HK-2 (cell line): ENCODE results near the gene CIB2.

Experiments
- DNase-seq: peaks from one replicate; pipeline ENCODE4 v3.0.0-alpha.2; 2018; ENCODE audit not compliant: unreplicated experiment

The CIB2 gene

GRCh38 chr15:78149068-78149804, 18.0 kb upstream of the CIB2 start, which contains the start of gene IDH3A:
IDH3A (plus strand) TSS chr15:78149362; CDS start chr15:78149404, 42 bp downstream.
- DNase-seq: peak; percentile 96

DNA sequence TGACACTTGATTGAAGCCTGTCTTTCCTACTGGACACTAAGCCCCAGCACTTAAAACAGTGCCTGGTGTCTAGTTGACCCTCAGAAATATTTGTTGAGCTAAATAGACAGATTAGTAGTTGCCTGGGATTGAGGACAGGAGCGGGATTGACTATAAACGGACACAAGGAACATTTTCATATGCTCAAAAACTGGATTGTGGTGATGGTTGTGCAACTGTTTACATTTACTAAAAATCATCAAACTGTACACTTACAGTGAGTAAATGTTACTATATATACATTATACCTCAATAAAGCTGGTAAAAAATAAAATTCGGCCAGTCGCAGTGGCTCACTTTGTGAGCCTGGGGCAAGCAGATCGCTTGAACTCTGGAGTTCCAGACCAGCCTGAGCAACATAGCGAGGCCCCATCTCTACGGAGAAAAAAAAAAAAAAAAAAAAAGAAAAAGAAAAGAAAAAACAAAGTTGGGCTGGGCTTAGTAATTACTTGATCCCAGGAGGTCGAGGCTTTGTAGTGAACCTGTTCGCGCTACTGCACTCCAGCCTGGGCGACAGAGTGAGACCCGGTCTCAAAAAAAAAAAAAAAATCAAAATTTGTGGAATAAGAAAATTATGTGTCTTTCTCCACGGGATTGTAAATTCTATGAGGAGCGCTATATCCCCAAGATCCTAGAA, 17.3 kb upstream of the CIB2 start:
- no peak for DNase-seq

GRCh38 chr15:78147566-78147965, 16.3 kb upstream of the CIB2 start:
- no peak for DNase-seq

DNA sequence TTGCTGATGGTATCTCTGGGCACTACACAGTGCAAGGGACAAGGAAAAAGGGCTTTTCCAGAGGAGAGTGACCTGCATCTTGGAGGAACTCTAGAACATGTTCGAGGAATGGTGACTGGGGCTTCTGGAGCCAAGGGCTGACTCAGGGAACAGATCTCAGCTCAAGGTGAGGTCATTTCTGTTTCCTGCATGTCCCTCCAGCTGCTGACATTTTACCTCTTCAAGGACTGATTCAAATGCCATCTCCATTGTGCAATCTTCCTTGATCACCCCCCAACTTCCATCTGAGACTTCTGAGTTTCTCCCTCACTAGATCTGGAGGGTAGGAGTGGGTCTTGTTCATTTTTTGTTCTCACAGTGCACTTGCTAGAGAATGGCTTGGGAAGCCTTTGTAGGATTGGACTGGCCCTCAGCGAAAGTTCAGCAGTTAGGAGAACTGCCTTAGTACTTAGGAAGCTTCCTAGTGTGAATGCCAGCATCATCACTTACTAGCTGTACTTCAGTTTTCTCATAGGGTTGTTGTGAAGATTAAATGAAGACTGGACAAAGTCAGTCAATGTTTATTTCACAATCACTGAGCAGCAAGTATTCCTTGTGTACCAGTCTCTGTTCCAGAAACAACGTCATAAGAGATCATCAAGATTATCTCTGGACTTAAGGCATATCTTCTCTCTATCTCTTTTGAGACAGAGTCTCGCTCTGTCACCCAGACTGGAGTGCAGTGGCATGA, 15.3 kb upstream of the CIB2 start:
- DNase-seq: no peak

DNA sequence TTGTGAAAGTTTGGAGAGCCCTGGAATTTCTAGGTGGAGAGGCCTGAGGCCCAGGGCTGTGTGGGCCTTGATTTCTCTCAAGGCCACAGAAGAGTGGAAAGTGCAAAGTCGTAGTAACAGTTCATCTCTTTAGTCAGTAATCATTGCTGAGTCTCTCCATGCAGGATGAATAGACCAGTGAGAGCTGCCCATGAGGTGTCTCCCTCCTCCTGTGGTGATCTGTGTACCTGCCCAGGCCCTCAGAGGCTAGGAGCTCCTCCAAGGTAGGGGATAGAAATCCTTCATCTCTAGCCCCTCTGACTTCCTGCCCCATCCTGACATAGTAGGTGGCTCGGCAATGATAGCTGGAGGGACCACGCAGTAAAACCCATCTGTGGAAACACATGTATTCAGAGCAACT, 11.1 kb upstream of the CIB2 start:
- no peak for DNase-seq

DNA sequence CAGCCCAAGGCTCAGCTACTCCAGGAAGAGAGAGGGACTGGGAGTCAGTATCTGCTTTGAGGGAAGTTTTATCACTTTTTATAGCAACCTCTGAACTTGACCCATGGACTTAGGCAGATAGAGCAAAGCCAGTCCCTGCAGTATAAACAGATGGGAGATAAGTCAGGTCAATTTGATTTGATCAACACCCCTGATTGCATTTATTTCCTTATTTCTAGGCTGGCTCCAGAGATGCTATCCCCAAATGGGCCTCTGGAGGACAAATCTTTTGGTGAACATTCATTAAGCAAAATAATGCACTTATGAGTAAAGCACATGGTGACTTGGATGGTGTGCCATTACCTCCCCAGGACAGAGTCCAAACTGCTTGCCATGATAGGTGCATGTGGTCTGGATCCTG, 9.0 kb upstream of the CIB2 start:
- no peak for DNase-seq

GRCh38 chr15:78139578-78139977, 8.3 kb upstream of the CIB2 start:
- DNase-seq: no peak

DNA sequence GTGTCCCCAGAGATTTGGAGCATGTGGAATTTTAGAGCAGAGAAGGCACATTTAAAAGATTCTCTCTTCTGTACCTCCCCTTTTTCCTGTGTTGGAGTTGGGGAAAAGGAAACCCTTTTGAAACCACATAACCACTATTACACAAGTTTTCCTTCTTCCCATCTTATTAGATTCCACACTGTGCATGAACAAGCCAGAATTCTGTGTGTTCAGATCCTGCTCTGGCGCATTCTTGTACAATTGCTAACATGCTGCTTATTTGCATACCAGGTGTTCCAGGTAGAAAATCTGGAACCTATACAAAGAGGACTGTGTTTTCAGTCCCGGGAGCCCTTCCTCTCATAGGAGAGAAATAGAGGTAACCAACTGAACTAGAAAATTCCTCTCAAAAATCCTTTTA, 2.6 kb upstream of the CIB2 start:
- no peak for DNase-seq

DNA sequence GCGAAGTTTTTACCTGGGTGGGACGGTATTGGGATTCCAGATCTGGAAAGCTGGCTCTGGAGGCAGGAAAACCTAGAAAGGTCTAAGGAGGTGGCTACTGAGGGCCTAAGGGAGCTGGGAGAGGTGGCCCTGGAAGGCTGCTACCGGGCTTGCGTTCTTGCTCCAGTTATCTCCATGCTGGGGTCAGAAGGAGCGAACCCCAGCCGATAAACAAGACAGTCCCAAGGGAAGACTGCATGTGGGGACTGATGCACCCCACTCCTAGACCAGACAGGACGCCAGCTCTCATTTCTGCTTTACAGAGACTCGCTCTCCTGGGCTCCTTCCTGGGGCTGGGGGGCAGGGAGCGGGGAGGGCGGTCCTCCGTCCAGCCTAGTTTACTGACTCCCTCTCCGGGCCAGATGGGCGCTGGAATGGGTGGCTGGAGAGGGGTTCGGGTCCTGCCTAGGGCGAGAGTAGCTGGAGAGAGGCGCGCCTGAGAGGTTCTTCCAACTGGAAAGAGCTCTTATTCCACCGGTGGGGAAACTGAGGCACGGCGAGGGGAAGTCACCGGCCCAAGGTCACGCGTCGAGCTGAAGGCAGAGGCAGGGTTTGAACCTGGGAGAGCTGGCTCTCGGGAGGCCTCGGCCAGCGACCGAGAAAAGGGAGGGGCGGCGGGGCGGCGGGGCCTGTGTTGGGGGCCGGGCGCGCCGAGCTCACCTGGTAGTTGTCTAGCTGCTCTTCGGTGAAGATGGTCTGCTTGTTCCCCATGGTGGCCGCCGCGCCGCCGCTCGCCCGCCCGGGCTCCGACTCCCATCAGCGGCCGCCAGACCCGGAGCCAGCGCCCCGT, 565 bp downstream of the CIB2 start:
- DNase-seq: no peak

- DNase-seq: no peak
These were observed 1.4 kb downstream of the CIB2 start for GRCh38 chr15:78129751-78130287.

- no peak for DNase-seq
These were observed 2.0 kb downstream of the CIB2 start for GRCh38 chr15:78129077-78129750.

- DNase-seq: no peak
These were observed 3.4 kb downstream of the CIB2 start for GRCh38 chr15:78127882-78128281.

- no peak for DNase-seq
These were observed 6.0 kb downstream of the CIB2 start for GRCh38 chr15:78125267-78125666.

GRCh38 chr15:78120523-78120922, 10.7 kb downstream of the CIB2 start:
- DNase-seq: no peak

- no peak for DNase-seq
These were observed 18.7 kb downstream of the CIB2 start for GRCh38 chr15:78112551-78112950.

DNA sequence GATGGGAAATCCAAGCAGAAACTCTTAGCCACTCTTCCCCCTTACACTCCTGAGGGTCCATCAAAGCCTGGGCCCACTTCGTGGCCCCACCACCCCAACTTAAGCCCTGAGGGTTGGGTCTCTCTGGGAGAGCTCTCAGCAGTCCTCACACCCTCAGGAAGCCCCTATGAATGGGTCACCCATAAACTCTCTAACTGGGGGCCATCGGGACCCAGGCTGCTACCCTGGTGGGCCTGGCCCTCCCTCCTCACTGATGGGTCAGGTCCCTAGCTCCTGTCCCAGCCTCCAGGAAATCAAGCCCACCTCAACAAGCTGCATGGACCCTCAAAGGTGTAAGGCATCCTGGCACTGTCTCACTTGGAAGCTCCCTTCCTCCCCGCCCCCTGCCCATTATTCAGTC, 19.5 kb downstream of the CIB2 start:
- DNase-seq: no peak

DNA sequence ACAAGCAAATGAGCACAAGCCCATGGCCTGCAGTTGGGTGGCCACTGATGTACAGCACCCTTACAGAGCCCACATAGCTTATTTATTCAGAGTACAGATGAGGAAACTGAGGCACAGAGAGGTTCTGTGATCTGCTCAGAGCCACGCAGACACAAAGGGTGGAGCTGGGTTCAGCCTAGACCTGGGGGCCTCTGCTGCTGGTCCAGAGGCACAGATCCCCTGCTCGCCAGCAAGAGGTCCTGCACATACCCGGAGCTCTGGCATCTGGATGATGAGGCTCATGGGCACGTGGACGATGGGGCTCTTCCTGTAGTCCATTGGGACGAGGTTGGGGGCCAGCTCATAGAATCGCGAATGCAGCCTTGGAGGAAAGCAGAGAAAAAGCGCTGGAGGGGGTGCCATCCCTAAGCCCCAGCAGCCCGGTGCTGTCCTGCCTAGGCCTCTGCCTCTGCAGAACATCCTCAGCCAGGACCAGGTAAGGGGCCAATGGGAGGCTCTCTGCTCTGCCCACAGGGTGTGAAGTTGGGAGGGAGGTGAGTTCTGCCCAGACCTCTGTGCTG, 20.2 kb downstream of the CIB2 start:
- no peak for DNase-seq

GRCh38 chr15:78110096-78110495, 21.1 kb downstream of the CIB2 start:
- no peak for DNase-seq

DNA sequence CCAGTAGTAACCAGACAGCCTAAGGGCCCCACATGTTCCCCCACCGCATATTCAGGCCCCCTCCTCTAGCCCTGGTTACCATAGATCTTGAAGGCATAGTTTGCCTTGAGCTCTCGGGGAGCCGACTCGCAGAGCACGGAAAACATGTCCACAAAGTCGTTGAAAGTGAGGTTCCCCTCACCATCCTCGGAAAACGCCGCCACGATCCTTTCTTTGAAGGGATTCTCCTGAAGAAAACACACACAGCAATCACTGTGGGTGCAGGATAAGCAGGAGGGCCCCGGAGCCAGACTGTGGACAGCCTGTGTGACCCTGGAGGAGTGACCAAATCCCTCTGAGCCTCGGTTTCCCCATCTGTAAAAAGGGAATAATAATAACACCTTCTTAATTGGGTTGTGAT, 22.1 kb downstream of the CIB2 start:
- no peak for DNase-seq

- peak; percentile 62 for DNase-seq
These were observed 22.8 kb downstream of the CIB2 start for GRCh38 chr15:78108300-78109084.
